HCT116 (cell line): ENCODE results near the gene LRRN1.

Experiments used
- EZH2 ChIP-seq: fragments of 200-600 bp; sonication (generic); IDR thresholded peaks from 2 replicates; pipeline ENCODE4 v1.6.1; 2017; ENCODE audit warnings: antibody characterized with exemption, mixed run types
- POLR2A ChIP-seq: IDR thresholded peaks from 2 replicates; pipeline ENCODE4 v1.7.0; 2011; ENCODE audit warnings: borderline replicate concordance; ENCODE audit not compliant: insufficient read depth, insufficient read length; ENCODE audit errors: extremely low read depth
- SIN3A ChIP-seq: IDR thresholded peaks from 2 replicates; pipeline ENCODE4 v1.6.1; 2012; ENCODE audit warnings: low read depth
- TF ChIP-seq, protein P1 (sequence below), 3 experiments: fragments of 200-600 bp in 1 of 3; sonication (generic) in 1 of 3; IDR thresholded peaks in 2 of 3; conservative IDR thresholded peaks in 1 of 3; 2 replicates each; pipeline ENCODE4 v1.5.1; 2012 to 2017; ENCODE audit warnings: low read depth in 2 of 3, low read length in 2 of 3, antibody characterized with exemption in 1 of 3, borderline replicate concordance in 1 of 3, control low read depth in 1 of 3, mild to moderate bottlenecking in 1 of 3, mixed read lengths in 1 of 3, mixed run types in 1 of 3, moderate library complexity in 1 of 3; ENCODE audit not compliant: insufficient read depth in 1 of 3
- TF ChIP-seq, protein P2 (sequence below): IDR thresholded peaks from 2 replicates; pipeline ENCODE4 v1.6.1; 2012

DNA sequence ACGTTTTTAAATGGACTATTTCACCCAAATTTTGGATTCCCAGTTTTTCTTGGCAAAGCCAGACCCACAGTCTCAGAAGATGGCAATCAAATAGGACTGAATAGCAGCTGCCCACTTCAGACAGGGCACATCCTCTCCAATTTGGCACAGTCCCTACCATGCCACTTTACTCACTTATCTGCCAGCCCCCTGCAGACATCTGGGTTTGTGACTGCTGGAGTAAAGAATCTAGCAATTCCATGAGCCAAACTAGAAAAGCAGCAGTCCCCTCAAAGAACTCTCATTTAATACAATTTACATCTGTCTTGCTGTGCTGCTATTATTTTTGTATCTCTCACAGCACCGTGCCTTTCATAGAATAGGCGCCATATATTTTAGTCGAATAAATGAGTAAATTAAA, 16.0 kb upstream of the LRRN1 start:
- TF ChIP-seq, protein P1, sequence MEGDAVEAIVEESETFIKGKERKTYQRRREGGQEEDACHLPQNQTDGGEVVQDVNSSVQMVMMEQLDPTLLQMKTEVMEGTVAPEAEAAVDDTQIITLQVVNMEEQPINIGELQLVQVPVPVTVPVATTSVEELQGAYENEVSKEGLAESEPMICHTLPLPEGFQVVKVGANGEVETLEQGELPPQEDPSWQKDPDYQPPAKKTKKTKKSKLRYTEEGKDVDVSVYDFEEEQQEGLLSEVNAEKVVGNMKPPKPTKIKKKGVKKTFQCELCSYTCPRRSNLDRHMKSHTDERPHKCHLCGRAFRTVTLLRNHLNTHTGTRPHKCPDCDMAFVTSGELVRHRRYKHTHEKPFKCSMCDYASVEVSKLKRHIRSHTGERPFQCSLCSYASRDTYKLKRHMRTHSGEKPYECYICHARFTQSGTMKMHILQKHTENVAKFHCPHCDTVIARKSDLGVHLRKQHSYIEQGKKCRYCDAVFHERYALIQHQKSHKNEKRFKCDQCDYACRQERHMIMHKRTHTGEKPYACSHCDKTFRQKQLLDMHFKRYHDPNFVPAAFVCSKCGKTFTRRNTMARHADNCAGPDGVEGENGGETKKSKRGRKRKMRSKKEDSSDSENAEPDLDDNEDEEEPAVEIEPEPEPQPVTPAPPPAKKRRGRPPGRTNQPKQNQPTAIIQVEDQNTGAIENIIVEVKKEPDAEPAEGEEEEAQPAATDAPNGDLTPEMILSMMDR (IDR thresholded peaks at IDR 0.05 in 2 of 3, conservative IDR thresholded peaks at IDR 0.05 in 1 of 3; ENCODE audit: borderline replicate concordance in 1 of 3, insufficient read depth in 1 of 3, low read depth in 2 of 3, low read length in 2 of 3) = no peak
- TF ChIP-seq POLR2A (no peak), EZH2 (no peak), SIN3A (no peak)
- TF ChIP-seq, protein P2, sequence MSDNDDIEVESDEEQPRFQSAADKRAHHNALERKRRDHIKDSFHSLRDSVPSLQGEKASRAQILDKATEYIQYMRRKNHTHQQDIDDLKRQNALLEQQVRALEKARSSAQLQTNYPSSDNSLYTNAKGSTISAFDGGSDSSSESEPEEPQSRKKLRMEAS = no peak
